Eye (tissue), 1 donor: ENCODE results near the gene DUSP6.

Source experiments
- DNase-seq: peaks from one replicate; pipeline ENCODE4 v3.0.0-alpha.2; 2015

DUSP6 gene, protein sequence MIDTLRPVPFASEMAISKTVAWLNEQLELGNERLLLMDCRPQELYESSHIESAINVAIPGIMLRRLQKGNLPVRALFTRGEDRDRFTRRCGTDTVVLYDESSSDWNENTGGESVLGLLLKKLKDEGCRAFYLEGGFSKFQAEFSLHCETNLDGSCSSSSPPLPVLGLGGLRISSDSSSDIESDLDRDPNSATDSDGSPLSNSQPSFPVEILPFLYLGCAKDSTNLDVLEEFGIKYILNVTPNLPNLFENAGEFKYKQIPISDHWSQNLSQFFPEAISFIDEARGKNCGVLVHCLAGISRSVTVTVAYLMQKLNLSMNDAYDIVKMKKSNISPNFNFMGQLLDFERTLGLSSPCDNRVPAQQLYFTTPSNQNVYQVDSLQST

DNA sequence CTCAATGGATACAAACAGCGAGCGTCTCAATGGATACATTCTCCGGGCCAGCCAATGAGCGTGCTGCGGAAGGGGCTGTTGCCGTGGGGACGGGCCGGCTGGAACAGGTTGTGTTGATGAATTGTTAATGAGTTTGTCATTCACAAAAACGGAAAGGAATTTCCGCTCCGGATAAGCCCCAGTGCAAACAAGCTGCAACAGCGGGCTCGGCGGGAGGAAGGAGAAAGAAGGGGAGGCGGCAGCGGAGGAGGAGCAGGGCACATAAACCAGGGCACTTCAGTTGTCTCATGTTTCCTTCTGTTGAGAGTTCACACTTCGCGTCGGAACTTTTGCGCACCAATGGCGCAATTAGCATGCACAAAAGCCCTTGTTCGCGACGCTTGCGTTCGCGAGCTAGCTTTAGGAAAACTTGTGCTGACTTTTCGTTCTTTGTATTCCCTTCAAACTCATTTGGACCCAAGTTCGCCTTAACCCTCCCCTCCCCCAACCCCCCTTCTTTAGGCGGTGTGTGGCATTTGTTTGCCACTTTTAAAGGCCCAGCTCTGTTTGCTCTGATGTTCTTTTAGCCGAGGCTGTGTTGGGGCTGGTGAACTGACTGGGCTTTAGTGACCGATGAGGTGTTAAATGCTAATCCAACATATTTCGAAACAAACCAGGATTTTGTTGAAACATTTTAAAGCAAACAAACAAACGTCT is at the start of gene DUSP6:
Gene DUSP6, minus strand, starts transcription at position 10 of the 696 bp plus-strand sequence. CDS start 462 bp downstream, outside the sequence.
- DNase-seq: peak; percentile 99

GRCh38 chr12:89401433-89402058 is 49.2 kb upstream of the DUSP6 start:
- no peak for DNase-seq

DNA sequence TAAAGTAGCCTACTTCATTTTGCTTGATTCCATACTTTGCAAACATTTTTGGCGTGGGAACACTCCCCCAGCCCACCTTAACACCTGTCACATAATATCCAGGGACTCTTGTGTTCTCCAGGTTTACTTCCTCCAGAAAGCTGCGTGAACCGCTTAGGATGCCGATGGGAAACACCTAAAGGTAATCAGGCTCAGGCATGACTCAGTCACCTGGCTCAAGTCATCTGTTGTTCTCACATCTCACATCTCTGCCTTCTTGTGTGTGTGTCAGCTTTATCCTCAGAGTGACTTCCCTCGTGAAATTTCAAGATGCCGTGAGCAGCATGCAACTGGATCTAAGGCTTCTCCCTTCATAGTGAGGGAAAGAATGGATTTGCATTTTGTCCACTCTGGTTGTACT is 48.1 kb upstream of the DUSP6 start:
- DNase-seq: no peak

DNA sequence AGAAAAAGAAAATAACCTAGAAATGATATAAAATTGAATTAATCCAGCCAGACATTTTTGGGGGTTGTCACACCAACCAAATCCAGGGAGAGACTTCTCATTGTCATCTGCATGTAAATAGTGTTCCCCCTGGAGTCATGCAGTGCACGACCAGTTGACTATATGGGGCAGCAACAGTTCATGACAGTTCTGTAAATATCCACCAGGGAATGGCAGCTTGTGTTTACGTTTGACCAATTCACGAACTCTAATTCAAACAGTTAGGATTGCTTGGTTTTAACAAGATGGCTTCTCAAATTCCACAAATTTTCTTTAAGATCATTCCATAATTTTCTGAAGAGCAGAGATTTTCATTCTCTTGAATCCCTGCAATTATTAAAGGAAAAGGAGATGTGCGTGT is 43.4 kb upstream of the DUSP6 start:
- no peak for DNase-seq

GRCh38 chr12:89393551-89394121 is 41.3 kb upstream of the DUSP6 start:
- no peak for DNase-seq

DNA sequence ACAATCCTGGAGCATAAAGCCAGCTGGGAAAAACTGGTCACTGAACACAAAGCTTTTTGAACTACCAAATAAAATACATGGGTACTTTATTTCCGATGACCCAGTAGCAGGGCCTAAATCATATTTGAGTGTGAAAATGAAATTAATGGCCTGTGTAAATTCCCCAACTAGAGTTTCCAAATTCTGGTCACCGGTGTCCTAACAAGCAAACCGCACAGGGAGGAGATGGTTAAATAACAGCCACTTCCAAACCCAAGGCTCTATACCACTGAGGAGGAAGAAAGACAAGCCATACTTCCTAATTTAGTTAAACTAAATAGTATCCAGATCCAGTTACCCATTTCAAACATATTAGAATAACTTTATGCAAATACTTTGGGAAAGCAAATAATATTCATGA is 40.1 kb upstream of the DUSP6 start:
- DNase-seq: no peak

- no peak for DNase-seq
These were observed 39.5 kb upstream of the DUSP6 start for GRCh38 chr12:89391726-89392336.

DNA sequence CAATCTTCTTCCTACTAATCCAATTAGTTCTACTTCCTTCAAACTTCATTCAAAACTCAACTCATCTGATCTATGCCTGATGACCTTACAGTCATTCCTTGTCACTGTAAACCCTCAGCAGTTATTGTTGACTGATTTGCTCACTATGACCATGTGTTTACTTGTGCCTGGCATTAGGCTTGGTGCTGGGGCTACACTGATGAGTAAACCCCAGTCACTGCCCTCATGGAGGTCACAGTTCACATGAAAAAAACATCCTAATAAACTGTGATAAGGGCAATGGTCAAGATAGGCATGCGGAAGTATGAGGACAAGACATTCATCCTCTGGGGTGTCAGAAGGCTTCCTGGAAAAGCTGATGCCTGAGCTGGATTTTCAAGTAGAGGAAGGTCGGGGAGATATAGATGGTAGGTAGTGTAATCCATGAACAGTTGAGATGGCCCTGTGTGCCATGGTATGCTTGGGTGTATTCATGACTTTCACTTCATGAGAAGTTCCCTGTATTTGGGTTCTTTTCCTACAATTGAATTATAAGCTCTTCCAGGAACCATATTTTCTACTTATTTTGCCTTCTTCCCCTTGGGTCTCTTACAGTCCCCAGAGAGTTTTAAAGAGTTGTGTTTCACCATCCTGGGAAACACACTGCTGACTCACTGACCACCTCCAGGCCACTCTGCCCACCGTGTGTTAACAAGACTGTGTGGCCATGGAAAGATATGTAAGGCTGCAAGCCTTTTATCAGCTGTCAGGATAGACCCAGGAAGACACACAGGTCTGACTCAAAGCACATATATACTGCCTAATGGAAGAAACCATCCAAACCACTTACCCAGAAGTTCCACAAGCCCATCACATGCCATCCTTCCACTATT is 38.7 kb upstream of the DUSP6 start:
- no peak for DNase-seq

GRCh38 chr12:89389755-89390661 is 37.7 kb upstream of the DUSP6 start:
- DNase-seq: no peak

DNA sequence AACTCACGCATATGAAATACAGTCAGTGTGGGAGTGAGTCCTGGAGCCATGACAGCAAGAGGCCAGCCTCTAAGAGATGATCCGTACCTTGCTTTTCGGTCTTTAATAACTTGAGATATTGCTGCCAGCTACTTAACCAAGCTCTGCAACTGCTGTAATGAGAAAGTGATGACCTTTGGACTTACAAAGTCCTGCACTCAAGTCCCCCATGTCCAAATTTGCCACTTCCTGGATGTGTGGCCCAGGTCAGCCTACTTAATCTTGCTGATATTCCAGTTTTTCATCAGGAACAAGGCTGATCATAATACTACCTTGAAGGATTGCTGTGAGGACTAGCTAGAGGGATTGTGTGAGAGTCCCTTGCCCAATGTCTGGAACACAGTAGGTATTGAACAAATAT is 33.8 kb upstream of the DUSP6 start:
- DNase-seq: peak; percentile 48

GRCh38 chr12:89384807-89385206 is 32.5 kb upstream of the DUSP6 start:
- DNase-seq: no peak

DNA sequence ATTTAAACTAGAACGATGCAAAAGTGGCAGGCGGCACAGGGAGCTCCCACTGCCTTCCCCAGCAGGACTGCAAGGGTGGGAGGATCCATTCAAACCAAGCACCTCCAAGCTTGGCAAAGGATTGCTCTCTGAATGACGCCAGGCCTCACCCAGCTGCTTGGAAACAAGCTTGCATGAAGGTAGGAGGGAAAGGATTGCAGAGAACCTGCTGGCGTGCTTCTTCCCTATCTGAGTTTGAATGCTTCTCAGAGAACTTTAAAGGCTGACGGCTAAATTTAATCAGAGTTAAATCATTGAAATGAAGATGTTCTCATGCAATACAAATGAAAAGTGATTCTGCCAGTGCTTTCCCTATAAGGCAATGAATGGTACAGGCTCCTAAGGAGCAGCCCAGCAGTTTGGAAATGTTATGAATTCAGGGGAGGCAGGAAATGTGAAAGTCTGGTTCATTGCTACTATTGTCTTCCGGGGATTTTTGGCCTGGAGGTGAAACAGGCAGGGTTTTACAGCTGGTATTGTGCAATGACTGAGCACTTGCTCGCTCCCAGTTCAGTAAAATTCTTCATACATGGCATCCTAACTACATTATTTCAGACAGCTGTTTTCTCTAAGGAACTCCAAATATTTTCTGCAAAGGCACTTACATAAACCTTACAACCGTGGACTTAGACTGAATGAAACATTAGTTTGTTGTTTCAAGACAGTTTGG is 31.9 kb upstream of the DUSP6 start:
- peak; percentile 32 for DNase-seq

DNA sequence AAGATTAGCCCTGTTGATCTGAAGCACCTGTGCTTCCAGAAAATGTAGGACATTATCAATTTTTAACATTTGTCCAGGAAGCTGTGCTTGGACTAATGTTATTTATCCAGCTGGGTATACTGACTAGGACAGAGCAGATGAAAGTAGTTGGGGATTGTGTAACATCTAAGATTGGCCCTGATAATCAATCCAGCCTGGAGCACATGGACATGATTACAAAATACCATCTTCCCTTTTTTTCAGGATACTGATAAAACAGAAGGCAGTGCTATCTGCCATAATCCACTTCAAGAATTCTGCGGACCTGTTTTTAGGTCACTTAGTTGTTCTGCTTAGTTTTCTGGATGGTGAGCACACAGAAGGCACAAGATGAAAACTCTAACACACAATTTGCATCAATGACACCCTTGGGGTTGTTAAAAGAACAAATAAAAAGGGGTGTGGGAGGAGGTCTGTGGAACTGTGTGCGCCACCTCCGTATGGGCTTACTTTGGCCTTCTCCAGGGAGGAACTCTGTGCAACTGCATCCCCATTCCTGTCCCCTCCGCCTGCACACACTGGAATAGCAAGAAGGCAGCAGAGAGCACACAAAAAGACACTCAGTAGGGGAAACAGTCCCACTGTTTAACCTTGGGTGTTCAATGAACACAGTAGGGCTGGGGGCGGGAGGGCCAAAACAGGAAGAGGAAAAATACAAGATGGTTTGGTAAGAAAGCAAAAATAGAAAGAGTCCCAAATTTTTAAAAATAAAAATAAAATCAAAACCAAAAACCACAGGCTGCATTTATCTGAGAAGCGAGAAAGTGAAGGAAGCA is 31.1 kb upstream of the DUSP6 start:
- DNase-seq: no peak

- DNase-seq: no peak
These were observed 30.0 kb upstream of the DUSP6 start for GRCh38 chr12:89382328-89382727.

DNA sequence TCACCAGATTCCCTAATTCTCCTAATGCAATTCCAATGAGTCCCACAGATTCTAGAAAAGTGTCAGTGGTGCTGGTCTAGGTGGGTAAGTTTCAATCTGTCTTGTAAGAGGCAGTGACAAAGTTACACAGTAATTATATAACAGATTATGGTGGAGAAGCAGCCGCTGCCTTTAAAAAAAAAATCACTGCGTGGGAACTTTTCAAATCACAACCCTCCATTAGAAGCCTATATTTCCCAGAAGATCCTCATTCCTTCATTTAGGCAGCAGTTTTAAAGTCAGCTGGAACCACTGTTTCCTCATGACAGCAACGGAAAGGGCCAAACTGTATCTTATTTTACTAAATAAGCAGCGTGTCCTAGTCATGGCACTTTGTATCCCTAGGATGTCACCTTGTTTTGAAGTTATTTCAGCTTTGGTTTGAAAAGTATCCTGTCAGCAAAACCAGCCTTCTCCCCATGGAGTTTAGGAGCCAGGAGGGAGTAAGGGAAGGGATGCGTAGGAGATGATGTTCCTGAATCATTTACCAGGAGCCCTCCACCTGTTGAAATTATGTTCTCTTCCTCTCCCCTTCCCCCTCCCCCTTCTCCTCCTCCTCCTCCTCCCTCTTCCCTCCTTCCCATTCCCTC is 27.7 kb upstream of the DUSP6 start:
- DNase-seq: no peak

- no peak for DNase-seq
These were observed 27.0 kb upstream of the DUSP6 start for GRCh38 chr12:89379148-89379838.

DNA sequence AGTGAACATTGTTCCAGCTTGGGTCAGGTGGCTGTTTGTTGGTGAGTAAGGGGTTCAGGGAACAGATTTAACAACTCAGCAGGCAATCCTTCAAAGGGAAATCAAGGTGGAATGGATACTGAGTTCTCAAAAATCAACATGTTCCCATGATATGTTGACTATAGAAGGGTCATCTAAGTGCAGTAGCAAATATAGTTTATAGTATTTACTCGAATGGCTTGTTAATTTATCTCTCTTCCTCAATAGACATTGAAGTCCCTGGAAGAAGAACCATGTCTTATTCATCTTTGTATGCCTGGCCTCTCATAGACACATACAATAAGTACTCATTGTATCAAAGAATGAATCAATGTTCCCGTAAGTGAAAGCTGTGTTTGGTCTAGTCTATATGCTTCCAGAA is 24.5 kb upstream of the DUSP6 start:
- no peak for DNase-seq

- no peak for DNase-seq
These were observed 23.9 kb upstream of the DUSP6 start for GRCh38 chr12:89376202-89376529.
